HepG2 (cell line): ENCODE data around the gene GADD45B. TPM values are rescaled to one million over a fixed set of nuclear protein-coding genes. Genes with fewer than 3 reads are reported as not detected.

Experiments
- CHD4 ChIP-seq: fragments of 200-600 bp; sonication (generic); IDR thresholded peaks from 2 replicates; pipeline ENCODE4 v1.7.0; 2017; ENCODE audit warnings: mild to moderate bottlenecking, low read length, borderline replicate concordance
- GTF2F1 ChIP-seq: fragments of 150-350 bp; IDR thresholded peaks from 2 replicates; pipeline ENCODE4 v1.6.1; 2014; ENCODE audit warnings: low read length
- NR1H2 ChIP-seq: sonication (generic); formaldehyde crosslinking; IDR thresholded peaks from 2 replicates; pipeline ENCODE4 v1.8.1; 2022; ENCODE audit warnings: low read depth, missing genetic modification reagents, borderline replicate concordance
- NR2C2 ChIP-seq: sonication (generic); formaldehyde crosslinking; IDR thresholded peaks from 2 replicates; pipeline ENCODE4 v1.4.0; 2020; ENCODE audit warnings: missing genetic modification reagents, mild to moderate bottlenecking, moderate library complexity, borderline replicate concordance
- PRPF4 ChIP-seq: fragments of 200-400 bp; formaldehyde crosslinking; IDR thresholded peaks from 2 replicates; pipeline ENCODE4 v1.6.1; 2016; ENCODE audit warnings: low read length, low read depth; ENCODE audit not compliant: poor library complexity, severe bottlenecking
- RXRB ChIP-seq: IDR thresholded peaks from 2 replicates; pipeline ENCODE4 v1.6.1; 2016; ENCODE audit warnings: borderline replicate concordance, missing genetic modification reagents, missing compliant biosample characterization
- TCF7 ChIP-seq: sonication (generic); IDR thresholded peaks from 2 replicates; pipeline ENCODE4 v1.6.1; 2016; ENCODE audit warnings: antibody characterized with exemption, low read depth
- ZBTB40 ChIP-seq, 2 experiments: fragments of 450-650 bp in 1 of 2; sonication (generic) in 1 of 2; formaldehyde crosslinking in 1 of 2; IDR thresholded peaks; 2 replicates each; pipeline versions ENCODE4 v1.6.1 to v1.8.0; 2016 to 2022; ENCODE audit warnings: antibody characterized with exemption in 1 of 2, mild to moderate bottlenecking in 1 of 2, missing genetic modification reagents in 1 of 2
- ZNF501 ChIP-seq: sonication (generic); formaldehyde crosslinking; IDR thresholded peaks from 2 replicates; pipeline ENCODE4 v1.5.1; 2020; ENCODE audit warnings: mild to moderate bottlenecking, moderate library complexity, missing genetic modification reagents
- ZNF607 ChIP-seq: sonication (generic); formaldehyde crosslinking; IDR thresholded peaks from 2 replicates; pipeline ENCODE4 v1.5.1; 2020; ENCODE audit warnings: missing genetic modification reagents, mild to moderate bottlenecking, borderline replicate concordance
- polyA plus RNA-seq, 8 experiments: library from polyadenylated mRNA; depleted of rRNA in 3 of 8; stranded (reverse) in 7 of 8; unstranded in 1 of 8; fragments of >200 nt; fragmentation: Illumina TruSeq in 4 of 8; extraction: Trizol in 4 of 8; gene quantifications; 2 replicates each; pipeline versions ENCODE4 v1.2.1 to v1.2.3, GENCODE V29; 2011 to 2016; ENCODE audit warnings: low read depth in 4 of 8, missing spikeins in 1 of 8, mixed read lengths in 1 of 8; ENCODE audit not compliant: insufficient read depth in 1 of 8
- total RNA-seq, 5 experiments: library from RNA; depleted of rRNA; stranded (reverse); fragments of >200 nt; fragmentation: Illumina TruSeq; extraction: Trizol; gene quantifications; 2 replicates each; pipeline ENCODE4 v1.2.3, GENCODE V29; 2016; ENCODE audit warnings: low read depth in 1 of 5
- TF ChIP-seq, protein P1 (sequence below): sonication (generic); formaldehyde crosslinking; IDR thresholded peaks from 2 replicates; pipeline ENCODE4 v1.8.1; 2023; ENCODE audit warnings: mild to moderate bottlenecking, missing genetic modification reagents
- TF ChIP-seq, protein P2 (sequence below): sonication (generic); formaldehyde crosslinking; IDR thresholded peaks from 2 replicates; pipeline ENCODE4 v1.8.1; 2022; ENCODE audit warnings: low read depth, mild to moderate bottlenecking, missing genetic modification reagents

GADD45B gene
- total and polyA plus RNA-seq, 2 of the 13 experiments (the other 11 are each of a cell fraction or from before 2014, with no cell fraction given): 4.6 to 34.1 TPM

GRCh38 chr19:2427429-2428320 lies 48.3 kb upstream of the GADD45B start, which contains the start of gene TIMM13 (continued):
- TF ChIP-seq GTF2F1 (peak; percentile 86; the same call in 1 of the 2 replicates), CHD4 (no peak), NR2C2 (CRISPR knock-in tag) (peak; percentile 92), ZNF501 (CRISPR knock-in tag) (peak; percentile 95), RXRB (CRISPR knock-in tag) (peak; percentile 93), PRPF4 (no peak), NR1H2 (CRISPR knock-in tag) (0 out of 2 replicates have a peak, but pooled peaks have one; percentile 47), ZNF607 (CRISPR knock-in tag) (peak; percentile 73; the same call in 1 of the 2 replicates), TCF7 (peak; percentile 25; the same call in 1 of the 2 replicates), ZBTB40 (IDR thresholded peaks at IDR 0.05) (no peak; the same call in 1 of the 2 replicates), ZBTB40 (CRISPR knock-in tag; IDR thresholded peaks at IDR 0.05) (peak; percentile 87)
- TF ChIP-seq, protein P1, sequence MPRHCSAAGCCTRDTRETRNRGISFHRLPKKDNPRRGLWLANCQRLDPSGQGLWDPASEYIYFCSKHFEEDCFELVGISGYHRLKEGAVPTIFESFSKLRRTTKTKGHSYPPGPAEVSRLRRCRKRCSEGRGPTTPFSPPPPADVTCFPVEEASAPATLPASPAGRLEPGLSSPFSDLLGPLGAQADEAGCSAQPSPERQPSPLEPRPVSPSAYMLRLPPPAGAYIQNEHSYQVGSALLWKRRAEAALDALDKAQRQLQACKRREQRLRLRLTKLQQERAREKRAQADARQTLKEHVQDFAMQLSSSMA: no peak; the same call in 1 of the 2 replicates
- TF ChIP-seq, protein P2, sequence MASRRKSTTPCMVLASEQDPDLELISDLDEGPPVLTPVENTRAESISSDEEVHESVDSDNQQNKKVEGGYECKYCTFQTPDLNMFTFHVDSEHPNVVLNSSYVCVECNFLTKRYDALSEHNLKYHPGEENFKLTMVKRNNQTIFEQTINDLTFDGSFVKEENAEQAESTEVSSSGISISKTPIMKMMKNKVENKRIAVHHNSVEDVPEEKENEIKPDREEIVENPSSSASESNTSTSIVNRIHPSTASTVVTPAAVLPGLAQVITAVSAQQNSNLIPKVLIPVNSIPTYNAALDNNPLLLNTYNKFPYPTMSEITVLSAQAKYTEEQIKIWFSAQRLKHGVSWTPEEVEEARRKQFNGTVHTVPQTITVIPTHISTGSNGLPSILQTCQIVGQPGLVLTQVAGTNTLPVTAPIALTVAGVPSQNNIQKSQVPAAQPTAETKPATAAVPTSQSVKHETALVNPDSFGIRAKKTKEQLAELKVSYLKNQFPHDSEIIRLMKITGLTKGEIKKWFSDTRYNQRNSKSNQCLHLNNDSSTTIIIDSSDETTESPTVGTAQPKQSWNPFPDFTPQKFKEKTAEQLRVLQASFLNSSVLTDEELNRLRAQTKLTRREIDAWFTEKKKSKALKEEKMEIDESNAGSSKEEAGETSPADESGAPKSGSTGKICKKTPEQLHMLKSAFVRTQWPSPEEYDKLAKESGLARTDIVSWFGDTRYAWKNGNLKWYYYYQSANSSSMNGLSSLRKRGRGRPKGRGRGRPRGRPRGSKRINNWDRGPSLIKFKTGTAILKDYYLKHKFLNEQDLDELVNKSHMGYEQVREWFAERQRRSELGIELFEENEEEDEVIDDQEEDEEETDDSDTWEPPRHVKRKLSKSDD (CRISPR knock-in tag): peak; percentile 87
